Hepatocyte (in vitro differentiated cells): ENCODE results near the gene MAN1C1.

Source experiments
- EZH2 ChIP-seq: fragments of 200-600 bp; sonication (generic); IDR thresholded peaks from 2 replicates; pipeline ENCODE4 v1.6.1; 2016; ENCODE audit warnings: antibody characterized with exemption, mild to moderate bottlenecking, borderline replicate concordance
- TF ChIP-seq, protein P1 (sequence below): fragments of 200-600 bp; sonication (generic); IDR thresholded peaks from 2 replicates; pipeline ENCODE4 v1.5.1; 2016; ENCODE audit warnings: antibody characterized with exemption, mild to moderate bottlenecking; ENCODE audit not compliant: poor library complexity

DNA sequence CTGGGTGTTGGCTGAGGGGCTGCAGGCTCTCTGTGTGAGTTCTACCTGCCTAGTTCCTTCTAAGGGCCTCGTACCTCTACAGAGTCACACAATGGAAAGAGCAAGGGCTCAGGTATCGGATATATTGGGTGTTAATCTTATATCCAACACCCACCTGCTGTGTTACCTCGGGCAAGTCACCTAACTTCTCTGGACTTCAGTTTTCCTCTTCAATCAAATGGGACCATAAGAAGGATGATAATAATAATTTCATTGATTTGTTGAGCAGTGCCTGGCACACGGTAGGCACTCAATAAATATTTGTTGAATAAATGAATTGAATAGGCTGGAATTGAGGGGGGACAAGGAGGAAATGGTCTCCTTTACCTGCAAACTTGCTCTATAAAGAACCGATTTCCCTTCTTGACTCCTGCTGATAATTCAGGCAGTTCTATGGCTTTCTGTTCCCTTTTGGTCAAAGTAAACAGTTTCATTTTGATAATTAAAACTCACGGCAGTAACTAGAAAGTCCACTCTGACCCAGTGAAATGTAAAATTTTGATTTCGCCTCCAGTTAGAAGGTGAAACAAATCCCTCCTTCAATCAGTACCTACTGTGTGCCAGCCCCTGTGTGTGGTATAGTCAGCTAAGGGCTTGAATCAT, 16.5 kb upstream of the MAN1C1 start:
- TF ChIP-seq, protein P1, sequence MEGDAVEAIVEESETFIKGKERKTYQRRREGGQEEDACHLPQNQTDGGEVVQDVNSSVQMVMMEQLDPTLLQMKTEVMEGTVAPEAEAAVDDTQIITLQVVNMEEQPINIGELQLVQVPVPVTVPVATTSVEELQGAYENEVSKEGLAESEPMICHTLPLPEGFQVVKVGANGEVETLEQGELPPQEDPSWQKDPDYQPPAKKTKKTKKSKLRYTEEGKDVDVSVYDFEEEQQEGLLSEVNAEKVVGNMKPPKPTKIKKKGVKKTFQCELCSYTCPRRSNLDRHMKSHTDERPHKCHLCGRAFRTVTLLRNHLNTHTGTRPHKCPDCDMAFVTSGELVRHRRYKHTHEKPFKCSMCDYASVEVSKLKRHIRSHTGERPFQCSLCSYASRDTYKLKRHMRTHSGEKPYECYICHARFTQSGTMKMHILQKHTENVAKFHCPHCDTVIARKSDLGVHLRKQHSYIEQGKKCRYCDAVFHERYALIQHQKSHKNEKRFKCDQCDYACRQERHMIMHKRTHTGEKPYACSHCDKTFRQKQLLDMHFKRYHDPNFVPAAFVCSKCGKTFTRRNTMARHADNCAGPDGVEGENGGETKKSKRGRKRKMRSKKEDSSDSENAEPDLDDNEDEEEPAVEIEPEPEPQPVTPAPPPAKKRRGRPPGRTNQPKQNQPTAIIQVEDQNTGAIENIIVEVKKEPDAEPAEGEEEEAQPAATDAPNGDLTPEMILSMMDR, result no peak
- no peak for TF ChIP-seq EZH2
